Activated CD4-positive, alpha-beta T cell treated with anti-CD3 and anti-CD28 coated beads for 48 hours (primary cell): Measurements from ENCODE around the gene BCKDK.
A peak's percentile ranks its signal among the peaks of the same experiment; 100 is the strongest.
"Not testable (repeated sequence)": the region's sequence is repeated elsewhere in the genome, so short reads cannot be mapped to it uniquely, and the experiment has no call there.

Source experiments
- DNase-seq: peaks from one replicate; pipeline ENCODE4 v3.0.0-alpha.2; 2020

BCKDK gene

DNA sequence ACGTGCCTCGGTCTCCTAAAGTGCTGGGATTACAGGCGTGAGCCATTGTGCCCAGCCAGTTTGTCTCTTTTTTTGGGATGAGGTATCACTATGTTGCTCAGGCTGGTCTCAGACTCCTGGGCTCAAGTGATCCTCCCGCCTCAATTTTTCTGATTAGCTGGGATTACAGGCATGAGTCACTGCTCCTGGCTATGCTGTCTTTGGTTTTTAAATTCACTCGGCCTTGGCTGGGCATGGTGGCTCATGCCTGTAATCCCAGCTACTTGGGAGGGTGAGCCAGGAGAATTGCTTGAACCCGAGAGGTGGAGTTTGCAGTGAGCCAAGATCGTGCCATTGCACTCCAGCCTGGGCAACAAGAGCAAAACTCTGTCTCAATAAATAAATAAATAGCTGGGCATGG, 36.2 kb downstream of the BCKDK start:
- not testable (repeated sequence) for DNase-seq

- DNase-seq, result no peak
These were observed 37.3 kb downstream of the BCKDK start for GRCh38 chr16:31145398-31145990.

DNA sequence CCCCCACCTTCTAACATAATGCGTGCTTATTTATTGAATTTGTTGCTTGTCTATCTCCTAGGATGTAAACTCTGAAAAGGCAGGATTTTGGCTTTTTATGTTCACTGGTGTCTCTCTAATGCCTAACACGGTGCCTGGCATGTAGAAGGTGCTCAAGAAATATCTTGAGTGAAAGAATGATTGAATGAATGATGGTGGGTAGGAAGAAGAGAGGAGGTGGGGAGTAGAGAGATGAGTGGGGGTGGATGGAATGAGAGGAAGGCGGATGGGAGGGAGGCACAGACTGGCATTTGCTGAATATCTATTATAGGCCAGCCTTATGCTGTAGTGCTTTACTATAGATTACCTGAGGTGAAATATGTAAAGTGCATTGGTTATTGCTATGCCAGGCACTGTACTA, 39.4 kb downstream of the BCKDK start:
- DNase-seq, result no peak

- peak; percentile 17 for DNase-seq
These were observed 40.1 kb downstream of the BCKDK start for GRCh38 chr16:31148281-31148728.

DNA sequence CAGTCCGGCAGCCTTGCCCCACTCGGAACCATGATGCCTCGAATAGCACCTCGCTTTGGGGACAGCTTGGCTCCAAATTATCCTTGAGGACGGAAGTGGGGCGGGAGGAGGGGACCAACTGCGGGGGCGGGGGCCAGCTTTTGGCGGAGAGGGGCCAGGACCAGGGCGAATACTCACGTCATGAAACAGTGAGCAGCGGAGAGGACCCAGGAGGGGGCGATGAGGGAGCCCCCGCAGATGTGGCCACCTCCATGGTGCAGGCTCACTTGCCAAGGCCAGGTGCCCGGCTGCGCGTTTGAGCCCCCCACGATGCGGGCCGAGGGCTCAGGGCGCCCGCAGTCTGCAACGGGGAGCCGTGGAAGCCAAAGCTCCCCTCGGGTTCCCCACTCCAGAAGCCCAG, 40.7 kb downstream of the BCKDK start:
- no peak for DNase-seq

- no peak for DNase-seq
These were observed 41.1 kb downstream of the BCKDK start for GRCh38 chr16:31149332-31149731.

DNA sequence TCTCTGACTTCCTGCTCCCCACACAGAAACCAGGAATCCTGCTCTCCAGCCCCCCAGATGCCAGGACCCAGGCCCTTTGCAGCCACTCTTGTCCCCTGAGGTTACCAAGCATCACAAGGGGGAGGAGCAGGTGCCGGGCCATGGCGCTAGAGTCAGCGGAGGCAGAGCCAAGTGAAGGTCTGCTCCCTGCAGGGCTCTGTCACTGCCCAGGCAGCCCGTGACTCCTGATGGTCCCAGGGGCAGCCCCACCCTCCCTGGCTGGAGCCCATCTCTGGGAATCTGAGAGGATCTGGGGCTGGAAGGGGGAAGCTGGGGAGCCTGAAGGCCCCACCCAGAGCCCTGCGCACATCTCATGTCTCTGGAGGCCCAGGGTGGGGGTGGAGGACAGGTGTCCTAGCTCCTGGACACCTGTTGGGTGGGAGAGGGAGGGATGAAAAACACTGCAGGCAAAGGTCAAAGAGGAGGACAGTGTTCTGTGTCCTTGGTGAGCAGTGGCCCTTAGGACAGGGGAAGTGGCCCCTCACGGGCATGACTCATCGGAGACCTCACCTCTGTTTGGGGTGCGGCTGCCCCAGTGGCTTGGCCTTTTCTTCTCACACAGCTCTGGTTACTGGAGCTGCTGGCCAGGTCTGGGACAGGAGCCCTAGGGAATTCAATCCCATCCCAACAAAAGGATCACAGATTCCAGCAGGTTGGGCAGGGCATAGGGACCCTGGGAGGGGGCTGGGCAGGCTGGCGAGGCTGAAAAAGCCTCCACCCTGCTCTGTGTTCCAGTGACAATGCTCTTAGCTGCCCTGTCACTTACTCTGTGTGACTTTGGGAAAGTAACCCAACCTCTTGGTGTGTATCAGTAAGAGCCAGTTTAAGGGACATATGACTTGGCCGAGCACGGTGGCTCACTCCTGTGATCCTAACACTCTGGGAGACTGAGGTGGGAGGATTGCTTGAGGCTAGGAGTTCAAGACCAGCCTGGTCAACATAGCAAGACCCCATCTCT, 42.0 kb downstream of the BCKDK start, which contains the start of gene PRSS36:
PRSS36 (minus strand) TSS at position 173 of the 997 bp plus-strand sequence; CDS start at position 142, 31 bp downstream.
- DNase-seq, result no peak

GRCh38 chr16:31150976-31151375, 42.8 kb downstream of the BCKDK start:
- not testable (repeated sequence) for DNase-seq

DNA sequence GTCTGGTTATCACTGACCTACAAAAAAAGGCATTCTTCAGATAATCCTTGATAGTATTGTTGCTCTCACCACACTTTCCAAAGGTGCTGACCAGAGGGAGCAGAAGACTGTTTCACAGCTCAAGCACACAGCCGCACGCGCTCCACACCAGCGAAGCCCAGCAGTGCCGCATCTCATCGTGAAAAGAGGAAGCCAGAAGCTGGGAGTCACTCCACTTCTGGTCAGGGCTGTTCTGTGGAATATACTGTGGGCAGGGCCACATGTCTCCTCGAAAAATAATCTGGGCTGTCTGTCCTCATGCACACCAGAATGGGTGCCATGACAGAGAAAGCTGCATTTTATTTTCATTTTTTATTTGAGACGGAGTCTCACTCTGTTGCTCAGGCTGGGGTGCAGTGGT, 49.0 kb downstream of the BCKDK start:
- no peak for DNase-seq
